CD14-positive monocyte (primary cell): ENCODE data around the gene P2RX6. TPM values are rescaled to one million over a fixed set of nuclear protein-coding genes. Genes with fewer than 3 reads are reported as not detected.
A peak's percentile ranks its signal among the peaks of the same experiment; 100 is the strongest.

Experiments
- DNase-seq, 3 donors: peaks; one replicate each; pipeline ENCODE4 v3.0.0-alpha.2; 2011 to 2022
- H2AFZ ChIP-seq: 2 replicates; pipeline ENCODE4 v1.6.0; 2012; ENCODE audit warnings: mild to moderate bottlenecking, low read depth, low read length, inconsistent platforms; ENCODE audit not compliant: insufficient read depth, poor library complexity, severe bottlenecking
- H3K27ac ChIP-seq, 2 donors: 1 replicate in 1 of 2; 2 replicates in 1 of 2; pipeline ENCODE4 v1.5.1; 2012 to 2013; ENCODE audit warnings: low read length in 2 of 2, control low read depth in 1 of 2, inconsistent platforms in 1 of 2, low read depth in 1 of 2, mild to moderate bottlenecking in 1 of 2
- H3K27me3 ChIP-seq, 2 donors: one replicate each; pipeline versions ENCODE4 v1.6.0 to v1.6.1; 2011 to 2013; ENCODE audit warnings: low read length in 2 of 2; ENCODE audit not compliant: control insufficient read depth in 2 of 2, insufficient read depth in 2 of 2
- H3K36me3 ChIP-seq, 2 donors: replicated peaks in 1 of 2; 1 replicate in 1 of 2; 2 replicates in 1 of 2; pipeline versions ENCODE4 v1.5.1 to v1.6.1; 2012 to 2013; ENCODE audit warnings: low read length in 2 of 2, control low read depth in 1 of 2, inconsistent platforms in 1 of 2, mild to moderate bottlenecking in 1 of 2; ENCODE audit not compliant: insufficient read depth in 2 of 2, control insufficient read depth in 1 of 2
- H3K4me1 ChIP-seq, 2 donors: 1 replicate in 1 of 2; 2 replicates in 1 of 2; pipeline versions ENCODE4 v1.5.1 to v1.6.1; 2012 to 2013; ENCODE audit warnings: low read length in 2 of 2, control low read depth in 1 of 2, inconsistent platforms in 1 of 2, mild to moderate bottlenecking in 1 of 2, moderate library complexity in 1 of 2; ENCODE audit not compliant: insufficient read depth in 2 of 2, control insufficient read depth in 1 of 2
- H3K4me2 ChIP-seq: replicated peaks from 2 replicates; pipeline ENCODE3; 2012; ENCODE audit warnings: low read length, moderate library complexity, mild to moderate bottlenecking; ENCODE audit not compliant: poor library complexity, severe bottlenecking; ENCODE audit errors: extremely low read depth
- H3K4me3 ChIP-seq, 3 experiments: fragments of 200-600 bp in 1 of 3; sonication (generic) in 1 of 3; replicated peaks in 1 of 3; 1 replicate in 2 of 3; 2 replicates in 1 of 3; pipeline ENCODE4 v1.5.1; 2011 to 2013; ENCODE audit warnings: low read length in 3 of 3, mild to moderate bottlenecking in 3 of 3, control low read depth in 2 of 3, low read depth in 2 of 3, inconsistent platforms in 1 of 3, moderate library complexity in 1 of 3
- H3K79me2 ChIP-seq: 2 replicates; pipeline ENCODE4 v1.6.0; 2012; ENCODE audit warnings: mild to moderate bottlenecking, control low read depth, inconsistent platforms, low read length, moderate library complexity; ENCODE audit not compliant: insufficient read depth
- H3K9ac ChIP-seq: 2 replicates; pipeline ENCODE4 v1.6.0; 2017; ENCODE audit warnings: low read length, mild to moderate bottlenecking; ENCODE audit not compliant: insufficient read depth, poor library complexity, severe bottlenecking
- H3K9me3 ChIP-seq, 2 donors: replicated peaks in 1 of 2; 1 replicate in 1 of 2; 2 replicates in 1 of 2; pipeline versions ENCODE4 v1.5.1 to v1.6.1; 2012 to 2013; ENCODE audit warnings: low read length in 2 of 2, control low read depth in 1 of 2; ENCODE audit not compliant: control insufficient read depth in 1 of 2, insufficient read depth in 1 of 2
- H4K20me1 ChIP-seq: 2 replicates; pipeline ENCODE4 v1.6.0; 2012; ENCODE audit warnings: mild to moderate bottlenecking, low read length, control low read depth, moderate library complexity; ENCODE audit not compliant: insufficient read depth
- H3K27ac Mint-ChIP-seq, 7 donors: one replicate each; pipeline ENCODE4 v1.8.0; 2020; ENCODE audit warnings: mild to moderate bottlenecking in 7 of 7, mixed read lengths in 7 of 7, moderate library complexity in 6 of 7, inconsistent platforms in 2 of 7
- H3K27me3 Mint-ChIP-seq, 3 donors: one replicate each; pipeline ENCODE4 v1.8.0; 2021 to 2022; ENCODE audit warnings: low read depth in 3 of 3, mild to moderate bottlenecking in 3 of 3, mixed read lengths in 3 of 3, moderate library complexity in 3 of 3, inconsistent platforms in 1 of 3
- H3K36me3 Mint-ChIP-seq, 2 donors: one replicate each; pipeline ENCODE4 v1.8.0; 2020; ENCODE audit warnings: mixed read lengths in 2 of 2, inconsistent platforms in 1 of 2, mild to moderate bottlenecking in 1 of 2
- H3K4me1 Mint-ChIP-seq: one replicate; pipeline ENCODE4 v1.8.0; 2020; ENCODE audit warnings: mild to moderate bottlenecking, mixed read lengths
- H3K4me3 Mint-ChIP-seq, 2 donors: one replicate each; pipeline ENCODE4 v1.8.0; 2020; ENCODE audit warnings: mild to moderate bottlenecking in 2 of 2, mixed read lengths in 2 of 2, moderate library complexity in 1 of 2
- H3K9me3 Mint-ChIP-seq, 7 donors: one replicate each; pipeline ENCODE4 v1.8.0; 2020 to 2022; ENCODE audit warnings: mixed read lengths in 7 of 7, mild to moderate bottlenecking in 6 of 7, moderate library complexity in 6 of 7, inconsistent platforms in 2 of 7
- WGBS: methylation state at CpG from one replicate; pipeline ENCODE4 v1.1.5; 2013; ENCODE audit warnings: missing lambda C conversion rate; ENCODE audit not compliant: insufficient coverage; 5-methylcytosine and 5-hydroxymethylcytosine counted together
- intact Hi-C, 2 donors: fragments of 100-400 bp; cut with micrococcal nuclease; formaldehyde crosslinking; loops; one replicate each; pipeline versions ENCODE4 v1.15.0 to v1.15.1; 2023
- polyA minus RNA-seq: library from RNA; depleted of rRNA, polyadenylated mRNA; stranded (reverse); fragments of >200 nt; gene quantifications from 2 replicates; pipeline ENCODE4 v1.2.3, GENCODE V29; 2012
- polyA plus RNA-seq, 3 donors: library from polyadenylated mRNA; depleted of rRNA in 1 of 3; unstranded in 2 of 3; stranded (reverse) in 1 of 3; fragments of 300-500 nt in 2 of 3; fragments of >200 nt in 1 of 3; fragmentation: Illumina TruSeq in 2 of 3; gene quantifications; 1 replicate in 2 of 3; 2 replicates in 1 of 3; pipeline ENCODE4 v1.2.3, GENCODE V29; 2012 to 2021
- total RNA-seq, 12 experiments: library from RNA in 1 of 12; stranded (reverse) in 1 of 12; fragments of 120-200 nt in 1 of 12; gene quantifications; one replicate each; pipeline ENCODE4 v1.2.4 and lab custom pipeline; 2013 to 2026; ENCODE audit warnings: mixed read lengths in 6 of 12, inconsistent platforms in 1 of 12
- TF ChIP-seq, protein P1 (sequence below): fragments of 200-600 bp; IDR thresholded peaks from one replicate; pipeline ENCODE4 v1.8.0; 2022; ENCODE audit warnings: antibody characterized with exemption, mild to moderate bottlenecking

The P2RX6 gene
- total RNA-seq (2013), result 0.12 TPM
- not detected for polyA plus RNA-seq
- not detected in 2 replicates for polyA minus RNA-seq
- total RNA-seq (lab: John Stamatoyannopoulos, UW), result 0 to 1.0 (median 0.08) reads per million in 11 experiments

DNA sequence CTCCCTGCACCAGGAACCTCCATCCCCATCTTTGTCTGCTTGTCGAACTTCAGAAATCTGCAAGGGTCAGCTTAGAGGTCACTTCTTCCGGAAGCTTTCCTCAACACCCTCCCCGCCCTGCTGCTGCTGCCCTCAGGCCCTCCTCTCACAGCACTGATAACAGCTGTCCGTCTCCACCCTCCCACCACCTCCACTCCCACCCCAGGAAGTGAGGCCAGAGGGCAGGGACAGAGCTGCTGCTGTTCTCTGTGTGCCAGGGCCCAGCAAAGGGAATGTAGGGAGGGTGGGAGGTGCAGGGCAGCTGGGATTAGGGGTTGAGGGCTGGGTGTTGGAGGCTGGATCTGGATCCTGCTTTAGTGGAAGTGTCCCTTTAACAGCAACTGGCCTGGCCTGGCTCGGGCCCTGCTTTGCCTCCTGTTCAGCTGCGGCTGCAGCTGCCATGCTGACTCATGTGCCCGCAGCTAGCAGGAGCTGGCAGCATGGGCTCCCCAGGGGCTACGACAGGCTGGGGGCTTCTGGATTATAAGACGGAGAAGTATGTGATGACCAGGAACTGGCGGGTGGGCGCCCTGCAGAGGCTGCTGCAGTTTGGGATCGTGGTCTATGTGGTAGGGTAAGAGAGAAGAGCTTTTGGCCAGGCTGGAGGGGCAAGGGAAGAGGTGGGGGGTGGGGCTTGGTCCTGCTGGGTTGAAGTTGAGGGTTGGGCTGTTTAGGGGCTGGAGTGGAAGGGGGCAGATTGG is at the start of gene P2RX6:
P2RX6 (plus strand) TSS at position 440 of the 740 bp plus-strand sequence; CDS start at position 450, 10 bp downstream.
- peaks cover 15 to 19% of the 10 kb centered on the region in 2 donors for H3K4me1 ChIP-seq
- peaks cover 0 to 14% of the 10 kb centered on the region in 2 donors for H3K27me3 ChIP-seq
- Mint-ChIP-seq H3K9me3 (peaks cover 0 to 5% (median 0%) of the 10 kb centered on the region in 7 donors), H3K36me3 (no peaks in the 10 kb centered on the region), H3K27ac (peak within 1 kb of the TSS; percentile 21 to 92 (median 79)), H3K27me3 (peaks cover 10 to 44% (median 13%) of the 10 kb centered on the region in 3 donors), H3K4me3 (peak within 1 kb of the TSS; percentile 78 to 92), H3K4me1 (peaks cover 13% of the 10 kb centered on the region)
- TF ChIP-seq, protein P1, sequence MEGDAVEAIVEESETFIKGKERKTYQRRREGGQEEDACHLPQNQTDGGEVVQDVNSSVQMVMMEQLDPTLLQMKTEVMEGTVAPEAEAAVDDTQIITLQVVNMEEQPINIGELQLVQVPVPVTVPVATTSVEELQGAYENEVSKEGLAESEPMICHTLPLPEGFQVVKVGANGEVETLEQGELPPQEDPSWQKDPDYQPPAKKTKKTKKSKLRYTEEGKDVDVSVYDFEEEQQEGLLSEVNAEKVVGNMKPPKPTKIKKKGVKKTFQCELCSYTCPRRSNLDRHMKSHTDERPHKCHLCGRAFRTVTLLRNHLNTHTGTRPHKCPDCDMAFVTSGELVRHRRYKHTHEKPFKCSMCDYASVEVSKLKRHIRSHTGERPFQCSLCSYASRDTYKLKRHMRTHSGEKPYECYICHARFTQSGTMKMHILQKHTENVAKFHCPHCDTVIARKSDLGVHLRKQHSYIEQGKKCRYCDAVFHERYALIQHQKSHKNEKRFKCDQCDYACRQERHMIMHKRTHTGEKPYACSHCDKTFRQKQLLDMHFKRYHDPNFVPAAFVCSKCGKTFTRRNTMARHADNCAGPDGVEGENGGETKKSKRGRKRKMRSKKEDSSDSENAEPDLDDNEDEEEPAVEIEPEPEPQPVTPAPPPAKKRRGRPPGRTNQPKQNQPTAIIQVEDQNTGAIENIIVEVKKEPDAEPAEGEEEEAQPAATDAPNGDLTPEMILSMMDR, result no peak
- intact Hi-C loops, result loop anchor here in 1 of 2 donors (5.0 to 10.0 kb wide), 2 partner anchors 53 to 130 kb away; no protein-coding TSS in a partner anchor
- H3K9ac ChIP-seq, result peak within 1 kb of the TSS; percentile 30
- 52% methylated on average over 9 of the region's 12 CpGs for WGBS
- H3K4me2 ChIP-seq, result peak within 1 kb of the TSS; percentile 80
- H3K27ac ChIP-seq, result no peak within 1 kb of the TSS
- DNase-seq, result no peak
- no peaks in the 10 kb centered on the region for H3K79me2 ChIP-seq
- H3K36me3 ChIP-seq, result no peaks in the 10 kb centered on the region
- peak within 1 kb of the TSS; percentile 7 to 73 (median 27) for H3K4me3 ChIP-seq
- peak within 1 kb of the TSS; percentile 81 for H2AFZ ChIP-seq
- no peaks in the 10 kb centered on the region for H4K20me1 ChIP-seq
- no peaks in the 10 kb centered on the region for H3K9me3 ChIP-seq

DNA sequence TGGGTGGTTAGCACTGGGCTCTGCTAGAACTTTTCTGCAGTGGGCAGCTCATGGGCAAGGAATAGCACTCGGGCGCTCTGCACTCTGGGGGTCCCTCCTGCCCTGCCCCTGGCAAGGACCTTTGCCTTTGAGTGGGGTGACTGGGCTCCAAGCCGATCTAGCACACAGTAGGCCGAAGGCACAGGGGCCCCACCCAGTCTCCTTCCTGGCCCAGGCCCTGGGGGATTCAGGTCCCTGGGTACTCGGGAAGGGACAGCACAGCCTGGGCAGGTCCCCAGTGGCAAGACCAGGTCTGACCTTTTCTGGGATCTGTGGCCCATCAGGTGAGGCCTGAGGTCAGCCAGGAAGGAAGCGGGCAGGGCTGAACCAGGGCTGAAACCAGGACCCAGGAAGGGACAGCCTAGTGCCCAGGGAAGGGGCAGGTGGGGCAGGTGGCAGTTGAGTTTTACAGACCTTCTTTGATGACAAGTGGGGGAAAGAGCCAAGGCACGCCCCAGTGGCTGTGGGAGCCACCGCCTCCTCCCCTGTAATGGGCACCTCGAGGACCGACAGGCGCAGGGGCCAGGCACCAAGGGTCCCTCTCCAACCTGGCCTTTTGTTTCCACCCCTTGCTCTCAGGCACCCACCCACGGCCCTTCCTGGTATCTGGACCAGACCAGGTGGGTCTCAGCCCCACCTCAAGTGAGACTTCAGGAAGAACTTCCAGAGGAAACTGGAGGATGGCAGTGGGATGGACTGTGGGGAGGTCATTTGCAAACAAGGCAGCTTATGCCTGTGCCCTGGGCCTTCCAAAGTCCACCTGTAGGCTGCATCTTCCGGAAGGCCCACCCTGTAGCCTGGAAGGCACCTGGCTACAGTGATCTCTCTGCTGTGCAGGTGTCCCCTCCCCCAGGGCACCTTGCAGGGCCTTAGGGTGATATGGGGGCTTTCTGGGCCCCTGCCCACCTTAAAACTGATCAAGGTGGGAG is 48.8 kb upstream of the P2RX6 start:
- Histone ChIP-seq H3K9me3 (no peaks in the 10 kb centered on the region), H3K27me3 (peaks cover 3 to 16% of the 10 kb centered on the region in 2 donors), H3K9ac (peak overlapping the region; percentile 43), H3K36me3 (no peaks in the 10 kb centered on the region), H3K79me2 (no peaks in the 10 kb centered on the region), H2AFZ (no peak overlapping the region), H3K4me3 (peak overlapping the region in 1 of 3 experiments; percentile 69), H3K4me1 (peaks cover 57 to 68% of the 10 kb centered on the region in 2 donors), H4K20me1 (no peaks in the 10 kb centered on the region), H3K4me2 (no peak overlapping the region), H3K27ac (no peak overlapping the region)
- intact Hi-C loops, result loop anchor here in 1 of 2 donors (10.0 kb wide), 1 partner anchor 59 kb away; no protein-coding TSS in a partner anchor
- no peak for DNase-seq
- peaks cover 11 to 12% of the 10 kb centered on the region in 2 donors for H3K36me3 Mint-ChIP-seq
- WGBS, result 77% methylated on average over 7 of the region's 13 CpGs
- H3K4me3 Mint-ChIP-seq, result peak overlapping the region; percentile 71 to 80
- H3K9me3 Mint-ChIP-seq, result peaks cover 0 to 9% (median 0%) of the 10 kb centered on the region in 7 donors
- peaks cover 18 to 29% (median 26%) of the 10 kb centered on the region in 3 donors for H3K27me3 Mint-ChIP-seq
- TF ChIP-seq, protein P1, result no peak
- H3K4me1 Mint-ChIP-seq, result peaks cover 61% of the 10 kb centered on the region
- H3K27ac Mint-ChIP-seq, result no peak overlapping the region
